CD4-positive, alpha-beta T cell treated with Interleukin-6 for 4 hours (primary cell): ENCODE results near the gene SOX5.
"Not testable (repeated sequence)": the region's sequence is repeated elsewhere in the genome, so short reads cannot be mapped to it uniquely, and the experiment has no call there.

Experiments used
- DNase-seq: peaks from one replicate; pipeline ENCODE4 v3.0.0-alpha.2; 2020; ENCODE audit warnings: mixed read lengths

Gene SOX5

DNA sequence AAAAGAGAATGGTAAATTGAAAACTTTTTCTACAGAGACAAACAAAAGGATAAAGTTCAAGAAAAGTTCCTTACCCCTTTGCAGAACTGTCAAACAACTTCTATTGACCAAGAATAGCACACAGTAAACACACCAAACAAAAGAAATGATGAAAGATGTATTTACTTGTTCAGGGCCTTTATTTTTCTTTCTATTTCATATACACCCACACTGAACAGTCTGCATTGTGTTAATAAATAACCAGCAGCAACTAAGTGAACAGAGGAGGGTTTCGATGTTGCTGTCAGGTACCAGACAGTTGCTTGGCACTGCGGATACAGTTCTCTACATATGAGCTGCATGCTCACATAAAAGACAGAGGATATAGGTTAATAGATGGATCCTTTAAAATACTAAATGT is 122.1 kb downstream of the SOX5 start:
- DNase-seq, result no peak

DNA sequence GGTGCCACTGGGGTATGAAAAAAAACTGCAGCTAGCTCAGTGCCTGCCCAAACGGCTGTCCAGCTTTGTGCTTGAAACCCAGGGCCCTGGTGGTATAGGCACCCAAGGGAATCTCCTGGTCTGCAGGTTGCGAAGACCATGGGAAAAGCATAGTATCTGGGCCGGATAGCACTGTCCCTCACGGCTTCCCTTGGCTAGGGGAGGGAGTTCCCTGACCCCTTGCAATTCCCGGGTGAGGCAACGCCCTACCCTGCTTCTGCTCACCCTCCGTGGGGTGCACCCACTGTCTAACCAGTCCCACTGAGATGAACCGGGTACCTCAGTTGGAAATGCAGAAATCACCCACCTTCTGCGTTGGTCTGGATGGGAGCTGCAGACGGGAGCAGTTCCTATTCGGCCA is 124.3 kb downstream of the SOX5 start:
- DNase-seq, result not testable (repeated sequence)

DNA sequence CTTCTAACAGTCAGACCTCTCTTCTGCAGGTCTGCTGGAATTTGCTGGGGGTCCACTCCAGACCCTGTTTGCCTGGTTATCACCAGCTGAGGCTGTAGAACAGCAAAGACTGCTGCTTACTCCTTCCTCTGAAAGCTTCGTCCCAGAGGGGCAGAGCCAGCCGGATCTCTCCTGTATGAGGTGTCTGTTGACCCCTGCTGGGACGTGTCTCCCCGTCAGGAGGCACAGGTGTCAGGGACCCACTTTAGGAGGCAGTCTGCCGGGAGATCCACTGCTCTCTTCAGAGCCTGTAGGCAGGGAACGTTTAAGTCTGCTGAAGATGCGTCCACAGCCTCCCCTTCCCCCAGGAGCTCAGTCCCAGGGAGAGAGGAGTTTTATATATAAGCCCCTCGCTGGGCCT is 125.1 kb downstream of the SOX5 start:
- no peak for DNase-seq

DNA sequence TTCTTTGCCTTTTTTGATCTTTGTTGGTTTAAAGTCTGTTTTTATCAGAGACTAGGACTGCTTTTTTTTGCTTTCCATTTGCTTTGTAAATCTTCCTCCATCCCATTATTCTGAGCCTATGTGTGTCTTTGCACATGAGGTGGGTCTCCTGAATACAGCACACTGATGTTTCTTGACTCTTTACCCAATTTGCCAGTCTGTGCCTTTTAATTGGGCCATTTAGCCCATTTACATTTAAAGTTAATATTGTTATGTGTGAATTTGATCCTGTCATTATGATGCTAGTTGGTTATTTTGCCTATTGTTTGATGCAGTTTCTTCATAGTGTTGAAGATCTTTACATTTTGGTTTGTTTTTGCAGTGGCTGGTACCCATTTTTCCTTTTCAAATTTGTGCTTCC is 126.6 kb downstream of the SOX5 start:
- DNase-seq, result not testable (repeated sequence)

DNA sequence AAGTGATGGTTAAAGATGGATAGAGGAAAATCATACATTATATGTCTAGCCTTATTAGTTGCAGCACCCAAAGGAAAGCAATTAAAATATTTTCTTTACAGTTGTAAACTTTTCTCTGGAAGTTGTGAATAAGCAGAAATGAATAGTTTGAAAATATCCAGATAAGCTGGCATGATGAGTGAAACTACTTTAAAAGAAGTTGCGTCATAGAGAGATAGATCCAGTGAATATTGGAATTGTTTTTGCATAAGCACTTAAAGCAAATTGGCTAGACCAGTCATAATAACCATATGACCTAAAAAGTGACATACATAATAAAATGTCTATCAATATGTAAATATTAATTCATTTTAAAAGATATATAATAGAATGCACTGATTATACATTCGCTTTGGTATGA is 132.1 kb downstream of the SOX5 start:
- no peak for DNase-seq

DNA sequence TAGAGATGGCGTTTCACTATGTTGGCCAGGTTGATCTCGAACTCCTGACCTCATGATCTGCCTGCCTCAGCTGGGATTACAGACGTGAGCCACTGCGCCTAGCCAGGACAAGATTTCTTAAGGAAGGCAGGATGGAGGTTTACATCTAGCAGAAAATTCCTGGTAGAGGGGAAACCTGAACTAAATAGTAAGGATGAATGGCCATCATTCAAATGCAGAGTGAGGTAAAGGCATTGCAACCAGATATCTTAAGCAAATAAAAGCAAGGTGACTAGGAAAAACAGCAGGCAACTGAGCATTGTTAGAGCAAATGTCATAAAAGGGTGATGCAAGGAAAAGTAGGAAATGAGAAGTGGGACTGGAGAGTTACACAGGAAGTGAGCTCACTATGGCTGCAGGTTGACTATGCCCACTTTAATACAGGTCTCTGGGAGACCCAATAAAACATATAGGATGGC is 133.0 kb downstream of the SOX5 start:
- no peak for DNase-seq

DNA sequence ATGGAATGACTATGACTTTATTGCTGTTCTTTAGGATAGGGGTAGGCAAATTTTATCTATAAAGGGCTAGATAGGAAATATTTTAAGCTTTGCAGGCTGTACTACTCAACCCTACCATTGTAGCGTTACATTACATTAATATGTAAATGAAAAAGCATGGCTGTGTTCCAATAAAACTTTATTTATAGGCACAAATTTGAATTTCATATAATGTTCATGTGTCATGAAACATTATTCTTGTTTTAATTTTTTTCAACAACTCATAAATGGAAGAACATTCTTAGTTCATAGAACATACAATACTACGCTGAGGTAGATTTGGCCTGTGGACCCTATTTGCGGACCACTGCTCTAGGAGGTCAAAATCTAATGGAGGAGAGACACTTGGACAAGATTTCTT is 133.7 kb downstream of the SOX5 start:
- DNase-seq, result no peak

DNA sequence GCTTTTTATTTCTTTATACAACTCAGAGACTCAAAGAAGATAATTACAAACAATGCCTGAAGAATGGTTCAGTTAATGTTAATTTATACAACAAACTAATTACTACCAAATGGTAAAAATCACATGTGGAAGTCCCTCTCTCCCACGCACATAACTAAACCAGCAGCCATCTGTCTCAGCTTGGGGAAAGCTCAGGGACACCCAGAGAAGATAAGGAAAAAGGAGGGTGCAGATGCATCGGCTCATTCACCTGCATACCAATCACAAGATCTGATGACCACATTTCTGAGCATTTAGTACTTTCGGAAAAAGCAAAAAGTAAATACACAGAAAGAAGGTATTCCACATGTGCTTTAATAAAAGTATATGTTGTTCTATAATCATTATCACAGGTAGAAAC is 136.3 kb downstream of the SOX5 start:
- DNase-seq, result no peak

DNA sequence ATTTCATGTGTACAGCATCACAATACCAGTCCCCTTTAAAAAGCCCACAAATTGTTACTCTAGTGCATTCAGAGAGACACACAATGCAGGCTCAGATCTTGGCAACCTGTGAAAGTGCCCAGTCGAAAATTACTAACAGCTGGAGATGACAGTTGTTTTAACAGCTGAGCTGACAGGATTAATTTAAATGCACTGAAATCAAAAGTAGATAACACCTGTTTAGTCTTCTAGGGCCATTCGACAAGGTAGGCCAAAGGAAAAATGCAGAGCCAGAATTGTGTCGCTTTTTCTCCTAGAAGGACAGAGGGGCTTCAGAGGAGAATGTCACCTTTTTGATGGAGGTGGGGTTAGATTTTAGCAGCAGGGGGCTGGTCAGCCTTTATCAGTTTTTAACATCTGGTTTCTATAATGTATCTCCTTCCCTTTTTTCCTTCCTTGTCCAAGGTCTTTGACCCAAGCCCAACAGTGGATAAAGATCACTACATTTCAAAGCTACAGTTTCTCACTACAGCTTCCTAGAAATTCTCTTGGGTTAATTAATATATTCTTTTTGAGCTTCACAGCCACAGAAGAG is 139.1 kb downstream of the SOX5 start:
- DNase-seq, result no peak

DNA sequence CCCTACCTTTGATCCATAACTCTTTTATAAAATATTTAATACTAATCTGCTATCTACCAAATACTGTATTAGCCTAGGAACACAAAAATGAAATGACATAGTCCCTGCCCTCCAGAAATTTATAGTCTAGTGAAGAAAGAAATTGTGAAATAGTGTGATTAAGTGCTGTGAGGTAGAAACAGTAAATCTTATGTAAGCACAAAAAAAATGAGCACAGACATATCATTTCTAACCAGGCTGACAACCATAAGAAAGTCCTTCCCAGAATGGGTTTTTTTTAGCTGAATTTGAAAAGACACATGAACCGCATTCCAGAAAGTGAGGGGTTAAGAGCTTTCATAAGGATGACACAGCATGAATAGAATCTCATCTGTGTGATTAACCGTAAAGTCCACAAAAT is 145.9 kb downstream of the SOX5 start:
- DNase-seq, result no peak

DNA sequence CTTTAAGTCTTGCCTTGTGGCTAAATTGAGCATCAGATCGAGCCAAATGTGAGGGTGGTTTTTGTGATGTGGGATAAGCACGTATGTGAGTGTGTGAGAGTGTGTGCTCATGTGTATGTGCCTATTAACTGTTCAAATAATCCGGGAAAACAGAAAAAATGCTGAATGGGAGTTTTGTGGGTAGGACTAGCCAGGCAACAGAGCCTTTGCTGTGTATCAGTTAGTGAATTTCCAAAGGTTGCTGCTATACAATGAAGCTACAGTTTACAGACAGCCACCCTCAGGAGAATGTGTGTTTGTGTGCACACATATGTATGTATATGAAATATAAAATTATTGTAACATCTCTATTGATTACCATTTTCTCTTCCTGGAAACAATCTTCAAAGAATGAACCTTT is 154.0 kb downstream of the SOX5 start:
- no peak for DNase-seq

DNA sequence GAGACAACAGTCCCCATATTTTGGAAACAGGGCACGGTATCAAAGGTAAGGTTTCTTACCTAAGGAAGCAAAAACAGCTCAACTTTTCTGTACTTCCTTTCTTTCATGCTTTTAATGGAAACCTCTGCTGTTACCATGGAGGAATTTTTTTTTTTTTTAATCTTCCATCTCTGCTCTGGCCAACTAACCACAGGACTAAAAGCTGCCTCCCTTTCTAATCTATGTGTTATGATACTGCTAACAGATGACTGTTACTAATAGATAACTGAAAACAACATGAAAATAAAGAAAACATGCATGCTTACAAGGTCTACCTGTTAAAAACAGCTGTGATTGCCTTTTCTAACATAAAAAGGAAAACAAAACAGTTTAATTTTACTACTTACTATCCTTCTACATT is 168.4 kb downstream of the SOX5 start:
- no peak for DNase-seq

DNA sequence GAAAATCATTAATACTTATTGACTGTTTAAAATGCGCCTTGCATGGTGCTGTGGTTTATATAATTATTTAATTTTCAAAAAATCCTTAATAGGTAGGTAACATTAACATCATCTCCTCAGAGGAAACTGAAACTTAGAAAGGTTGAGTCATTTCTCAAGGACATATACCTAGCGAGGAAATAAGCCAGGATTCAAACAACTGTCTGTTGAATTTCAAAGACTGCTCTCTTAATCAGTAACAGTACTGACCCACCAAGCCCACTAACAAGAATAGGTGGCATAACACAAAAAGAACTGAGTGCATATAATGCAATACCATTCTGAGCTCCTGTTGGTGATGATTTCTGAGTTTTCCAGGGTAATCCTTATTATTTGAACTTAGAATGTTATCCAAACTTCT is 174.3 kb downstream of the SOX5 start:
- DNase-seq, result no peak

DNA sequence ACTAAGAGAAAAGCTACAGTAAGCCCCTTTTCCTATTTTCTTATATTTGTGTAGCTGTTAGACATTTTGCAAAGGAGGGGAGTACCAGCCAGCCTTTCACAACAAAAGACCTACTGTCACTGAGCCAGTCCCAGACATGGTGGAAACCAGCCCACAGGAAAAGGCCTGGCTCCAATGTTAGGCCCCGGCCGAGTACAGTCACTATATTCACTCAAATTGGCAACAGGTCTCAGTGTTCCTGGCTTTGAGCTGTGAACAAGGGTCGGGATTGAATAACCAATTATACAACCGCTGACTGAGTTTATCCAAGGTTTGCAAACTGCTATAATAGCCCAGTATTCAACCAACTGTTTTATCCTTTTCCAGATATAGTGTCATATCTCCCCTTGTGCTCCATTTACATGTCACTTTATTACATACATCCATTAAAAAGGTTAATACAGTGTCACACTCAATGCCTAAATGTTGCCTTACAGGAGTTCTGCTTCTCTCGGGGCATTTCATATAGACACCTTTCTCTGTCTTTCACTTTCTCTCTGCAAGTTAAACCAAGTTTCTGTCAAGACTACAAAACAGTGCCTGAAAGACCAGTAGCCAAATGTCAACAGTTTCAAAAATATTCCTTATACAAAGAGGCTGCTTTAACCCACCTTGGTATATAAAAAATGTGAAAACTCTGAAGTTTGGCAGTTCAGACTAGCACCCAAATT is 178.1 kb downstream of the SOX5 start:
- DNase-seq, result no peak

DNA sequence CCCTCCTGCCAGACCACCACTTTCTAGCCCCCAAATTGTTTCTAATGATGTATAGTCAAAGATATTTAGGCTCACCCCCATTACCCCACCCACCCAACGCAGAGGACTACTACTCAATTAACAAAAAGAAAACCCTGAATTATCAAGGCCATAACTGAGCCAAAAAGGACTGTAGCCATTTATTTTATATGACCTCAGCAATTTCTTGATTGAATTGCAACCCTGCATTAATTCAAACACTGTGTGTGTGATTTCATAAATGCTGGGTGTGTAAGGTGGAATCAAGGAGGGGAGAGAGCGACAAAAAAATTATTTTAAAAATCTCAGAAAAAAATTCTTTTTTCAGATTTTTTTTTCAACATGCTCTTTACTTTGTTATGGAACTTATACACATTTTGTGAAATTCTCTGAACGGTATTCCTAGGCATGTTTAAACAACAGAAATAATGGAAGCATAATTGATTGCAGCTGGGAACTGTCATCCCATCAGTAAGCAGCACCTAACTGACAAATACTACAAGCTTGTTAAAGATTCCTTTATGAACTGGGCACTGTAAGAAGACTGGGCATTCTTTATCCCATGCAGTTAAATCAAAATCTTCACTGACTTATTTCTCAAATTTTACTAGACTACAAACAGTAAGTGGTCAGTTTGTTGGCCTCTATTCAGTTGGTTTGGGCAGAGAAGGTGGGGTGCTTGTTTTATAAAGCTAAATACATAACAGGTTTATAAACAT is 179.1 kb downstream of the SOX5 start:
- no peak for DNase-seq

DNA sequence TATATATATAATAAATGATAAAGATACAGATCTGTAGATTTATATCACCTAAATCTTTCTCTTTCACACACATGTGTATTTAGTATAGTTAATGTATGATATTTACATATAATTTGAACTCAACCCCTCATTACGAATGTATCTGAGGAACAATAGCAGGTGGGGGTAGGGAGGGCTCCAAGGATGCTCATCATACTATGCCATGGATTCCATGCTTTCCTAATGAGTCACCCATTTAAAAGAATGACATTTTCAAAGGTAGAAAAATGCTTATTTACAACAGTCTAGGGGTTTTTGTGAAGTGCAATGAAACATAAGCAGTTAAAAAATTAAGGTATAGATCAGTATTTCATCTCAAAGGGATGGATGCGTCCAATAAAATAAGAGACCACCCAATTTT is 181.6 kb downstream of the SOX5 start:
- DNase-seq, result no peak

DNA sequence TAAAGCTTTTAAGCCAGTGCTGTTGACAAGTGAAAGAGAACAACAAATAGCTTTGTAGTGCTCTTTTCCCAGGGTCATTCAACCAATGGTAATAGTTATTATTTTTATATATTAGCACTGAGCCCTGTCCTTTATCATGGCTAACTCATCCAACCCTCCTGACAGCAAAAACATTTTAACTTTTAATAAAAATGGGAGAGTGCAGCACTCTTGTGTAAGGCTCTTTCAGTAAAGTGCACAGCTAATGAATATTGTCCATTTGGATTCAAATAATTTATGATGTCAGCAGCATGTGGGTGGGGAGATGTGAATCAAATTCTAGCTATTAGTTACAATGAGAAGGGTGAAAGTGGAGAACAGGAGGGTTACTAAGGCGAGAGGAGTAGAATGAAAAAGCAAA is 185.7 kb downstream of the SOX5 start:
- no peak for DNase-seq

DNA sequence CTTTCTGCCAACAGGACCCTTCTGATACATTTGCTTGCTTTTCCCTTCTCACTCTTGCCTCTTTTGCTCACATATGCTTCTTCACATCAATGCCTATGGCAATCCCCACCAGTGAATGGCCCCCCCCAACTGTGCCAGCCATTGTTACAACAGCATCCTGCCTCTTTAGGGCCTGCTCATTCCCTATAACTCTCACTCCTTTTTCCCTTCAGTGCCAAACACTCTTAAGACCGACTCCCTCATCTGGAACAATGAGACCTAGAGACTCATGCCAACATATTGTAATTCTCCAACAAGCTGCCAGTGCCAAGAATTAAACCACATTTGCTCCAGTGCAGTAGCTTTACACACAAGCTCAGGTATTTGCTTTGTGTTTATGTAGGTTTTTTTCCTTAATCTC is 189.0 kb downstream of the SOX5 start:
- no peak for DNase-seq

DNA sequence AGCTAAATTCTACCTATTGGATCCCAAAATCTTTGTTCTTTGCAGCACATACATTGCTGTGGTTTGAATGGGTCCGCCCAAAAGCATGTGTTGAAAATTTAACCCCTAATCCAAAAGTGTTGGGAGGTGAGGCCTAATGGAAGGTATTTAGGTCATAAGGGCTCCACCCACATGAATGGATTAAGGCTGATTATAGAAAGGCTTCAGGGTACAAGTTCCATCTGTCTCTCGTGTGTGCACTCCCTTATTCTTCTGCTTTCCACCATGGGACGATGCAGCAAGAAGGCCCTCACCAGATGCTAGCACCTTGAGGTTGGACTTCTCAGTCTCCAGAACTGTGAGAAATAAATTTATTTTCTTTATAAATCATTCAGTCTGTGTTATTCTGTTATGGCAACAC is 190.9 kb downstream of the SOX5 start:
- DNase-seq, result no peak

DNA sequence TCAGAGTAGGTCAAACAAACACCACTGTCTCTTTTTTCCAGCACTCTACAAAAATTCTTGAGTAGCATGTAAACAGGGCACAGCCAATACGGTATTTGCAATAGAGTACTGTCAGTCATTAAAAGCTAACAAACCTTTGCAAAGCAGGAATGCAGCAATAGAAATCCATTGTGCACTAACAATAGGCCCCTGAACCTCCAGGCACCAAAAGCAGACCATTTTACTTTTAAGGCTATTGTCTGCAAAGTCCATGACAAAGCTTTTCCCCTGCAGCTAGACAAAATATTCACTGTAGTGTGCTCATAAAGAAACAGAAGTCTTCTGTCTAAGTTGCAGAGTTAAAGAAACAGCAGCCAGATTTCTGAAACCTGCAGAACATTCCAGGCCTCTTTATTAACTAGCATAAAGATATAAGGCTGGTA is 191.9 kb downstream of the SOX5 start:
- no peak for DNase-seq

DNA sequence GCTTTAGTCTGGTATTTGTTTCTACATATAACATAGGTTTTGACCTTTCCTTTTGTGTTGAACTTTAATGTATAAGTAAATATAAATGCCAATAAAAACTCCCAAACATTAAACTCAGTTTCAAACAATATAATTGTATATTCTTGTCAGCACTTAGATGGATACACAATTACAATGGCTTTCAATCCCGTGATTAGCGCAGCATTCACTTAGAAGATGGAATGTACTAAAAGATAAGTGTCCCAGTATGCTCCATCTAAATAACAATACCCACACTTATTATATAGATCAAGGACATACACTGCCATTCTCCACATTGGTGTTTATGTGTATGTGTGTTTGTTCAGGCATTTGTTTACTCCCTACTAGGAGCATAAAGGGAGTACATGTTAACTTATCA is 193.1 kb downstream of the SOX5 start:
- no peak for DNase-seq

DNA sequence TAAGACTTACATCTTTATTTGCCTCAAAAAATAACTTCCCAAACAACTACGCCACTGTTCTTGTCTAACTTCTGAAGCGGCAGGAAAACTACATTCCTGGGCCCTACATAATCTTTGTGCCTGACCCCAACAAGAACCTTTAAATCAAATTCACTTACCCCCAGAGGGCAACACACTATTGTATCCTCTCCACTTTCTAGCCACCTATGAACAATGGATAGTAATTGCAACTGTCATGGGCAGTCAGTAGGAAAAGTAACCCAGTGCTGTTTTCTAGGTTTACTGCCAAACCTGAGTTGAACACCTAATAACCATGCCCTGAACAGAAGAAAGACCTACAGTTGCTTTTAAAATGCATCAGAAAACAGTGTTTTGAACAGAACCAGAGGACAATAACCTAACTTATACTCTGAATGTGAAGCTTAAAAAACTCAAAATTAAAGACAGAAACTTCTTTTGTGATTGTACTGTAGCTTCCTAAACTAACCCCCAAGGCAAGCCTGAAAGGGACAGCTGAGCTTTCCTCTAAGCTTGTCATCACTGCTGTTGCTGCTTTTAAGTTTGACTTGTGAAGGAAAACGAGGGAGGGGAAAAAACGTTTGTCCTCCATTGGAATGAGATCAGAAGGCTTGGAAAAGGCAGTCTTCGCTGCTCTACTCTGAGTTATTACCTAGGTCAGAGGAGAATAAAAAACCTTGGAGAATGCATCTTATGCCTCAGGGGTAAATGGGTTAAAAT is 195.7 kb downstream of the SOX5 start:
- no peak for DNase-seq

DNA sequence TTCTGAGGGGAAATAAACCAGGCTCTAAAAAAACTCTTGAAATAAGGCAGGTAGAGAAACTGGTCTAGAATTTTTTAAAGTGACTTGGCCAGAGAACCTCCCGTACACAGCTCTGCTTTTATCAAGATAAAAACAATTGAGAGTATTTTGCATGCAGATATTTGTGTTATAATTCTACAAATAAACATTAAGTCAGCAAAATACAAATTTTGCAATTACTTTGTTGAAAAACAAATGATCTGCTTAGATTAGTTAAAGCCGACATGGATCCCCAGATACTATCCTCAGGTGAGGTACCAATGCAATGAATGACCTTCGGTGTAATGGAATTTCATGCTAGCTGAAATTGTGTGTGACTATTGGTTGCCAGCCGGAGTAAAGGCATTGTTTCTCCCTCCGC is 197.2 kb downstream of the SOX5 start:
- no peak for DNase-seq

DNA sequence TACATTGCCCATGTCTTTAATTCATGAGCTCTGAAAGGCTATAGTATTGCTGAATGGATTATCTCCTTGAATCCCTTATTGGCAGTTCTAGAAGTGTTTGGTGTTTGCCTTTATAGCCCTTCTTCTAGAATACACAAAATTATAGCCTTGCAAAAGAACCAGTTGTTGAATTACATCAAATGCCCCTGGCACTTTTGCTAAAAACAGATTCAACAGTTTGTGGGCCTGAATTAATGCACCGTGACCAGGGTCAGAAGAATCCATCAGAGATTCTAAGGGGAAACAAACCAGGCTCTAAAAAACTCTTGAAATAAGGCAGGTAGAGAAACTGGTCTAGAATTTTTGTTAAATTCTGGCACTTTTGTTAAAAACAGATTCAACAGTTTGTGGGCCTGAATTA is 197.8 kb downstream of the SOX5 start:
- DNase-seq, result no peak
